ENCODE data around the gene ASIC2. TPM values are rescaled to one million over a fixed set of nuclear protein-coding genes. Genes with fewer than 3 reads are reported as not detected.

ASIC2 gene
- total RNA-seq, 1 donor from 2014 or later, result 0.36 TPM

DNA sequence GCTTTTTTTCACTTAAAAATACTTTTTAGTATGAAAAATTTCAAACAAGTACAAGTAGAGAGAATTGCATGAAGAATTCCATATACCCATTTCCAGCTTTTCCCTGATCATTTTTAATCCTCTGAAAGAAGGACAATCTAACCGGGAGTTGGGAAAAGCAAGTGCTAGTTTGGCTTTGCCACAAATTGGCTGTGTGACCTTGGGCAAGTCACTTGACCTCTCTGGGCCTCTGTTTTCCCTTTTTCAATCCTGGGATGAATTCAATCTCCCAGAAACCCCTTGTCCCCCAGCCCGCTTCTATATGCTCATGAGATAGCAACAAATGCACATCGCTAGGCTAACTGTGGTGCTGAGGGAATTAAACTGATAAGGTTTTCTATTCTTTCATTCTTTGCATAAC is 49.4 kb downstream of the ASIC2 start:
- Histone ChIP-seq H3K9me3 (ENCODE audit: insufficient read depth, low read depth, low read length) (no peaks in the 10 kb centered on the region), H3K4me1 (ENCODE audit: insufficient read depth, low read length) (no peaks in the 10 kb centered on the region), H2AFZ (ENCODE audit: low read depth, low read length) (no peak overlapping the region), H3K36me3 (ENCODE audit: insufficient read depth, low read length) (no peaks in the 10 kb centered on the region), H3K9ac (ENCODE audit: low read length) (no peak overlapping the region), H3K79me2 (ENCODE audit: insufficient read depth, low read length) (no peaks in the 10 kb centered on the region), H3K27ac (ENCODE audit: low read depth, low read length) (no peak overlapping the region), H4K20me1 (ENCODE audit: insufficient read depth, low read length) (no peaks in the 10 kb centered on the region), H3K27me3 (ENCODE audit: insufficient read depth, low read length) (peaks cover 2% of the 10 kb centered on the region), H3K4me2 (ENCODE audit: low read length) (no peak overlapping the region), H3K4me3 (ENCODE audit: insufficient read depth, low read depth, low read length) (no peak overlapping the region)
- peaks cover 47% of the 10 kb centered on the region for H3K27me3 Mint-ChIP-seq (ENCODE audit: low read depth, unreplicated experiment)
- peaks cover 3% of the 10 kb centered on the region for H3K4me1 Mint-ChIP-seq (ENCODE audit: low read depth, unreplicated experiment)
- no peak overlapping the region for H3K4me3 Mint-ChIP-seq (ENCODE audit: unreplicated experiment)
- H3K9me3 Mint-ChIP-seq (ENCODE audit: unreplicated experiment), result peaks cover 2% of the 10 kb centered on the region
- FAIRE-seq (no peak), DNase-seq (ENCODE audit: low read depth) (no peak)
- TF ChIP-seq, protein P1, sequence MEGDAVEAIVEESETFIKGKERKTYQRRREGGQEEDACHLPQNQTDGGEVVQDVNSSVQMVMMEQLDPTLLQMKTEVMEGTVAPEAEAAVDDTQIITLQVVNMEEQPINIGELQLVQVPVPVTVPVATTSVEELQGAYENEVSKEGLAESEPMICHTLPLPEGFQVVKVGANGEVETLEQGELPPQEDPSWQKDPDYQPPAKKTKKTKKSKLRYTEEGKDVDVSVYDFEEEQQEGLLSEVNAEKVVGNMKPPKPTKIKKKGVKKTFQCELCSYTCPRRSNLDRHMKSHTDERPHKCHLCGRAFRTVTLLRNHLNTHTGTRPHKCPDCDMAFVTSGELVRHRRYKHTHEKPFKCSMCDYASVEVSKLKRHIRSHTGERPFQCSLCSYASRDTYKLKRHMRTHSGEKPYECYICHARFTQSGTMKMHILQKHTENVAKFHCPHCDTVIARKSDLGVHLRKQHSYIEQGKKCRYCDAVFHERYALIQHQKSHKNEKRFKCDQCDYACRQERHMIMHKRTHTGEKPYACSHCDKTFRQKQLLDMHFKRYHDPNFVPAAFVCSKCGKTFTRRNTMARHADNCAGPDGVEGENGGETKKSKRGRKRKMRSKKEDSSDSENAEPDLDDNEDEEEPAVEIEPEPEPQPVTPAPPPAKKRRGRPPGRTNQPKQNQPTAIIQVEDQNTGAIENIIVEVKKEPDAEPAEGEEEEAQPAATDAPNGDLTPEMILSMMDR (IDR thresholded peaks at IDR 0.05; ENCODE audit: insufficient read depth, low read depth, low read length), result no peak
- TF ChIP-seq EZH2 (IDR thresholded peaks at IDR 0.05; ENCODE audit: insufficient read depth, low read length), result no peak
- H3K36me3 Mint-ChIP-seq (ENCODE audit: low read depth, unreplicated experiment), result no peaks in the 10 kb centered on the region
- no peak overlapping the region for H3K27ac Mint-ChIP-seq (ENCODE audit: unreplicated experiment)

DNA sequence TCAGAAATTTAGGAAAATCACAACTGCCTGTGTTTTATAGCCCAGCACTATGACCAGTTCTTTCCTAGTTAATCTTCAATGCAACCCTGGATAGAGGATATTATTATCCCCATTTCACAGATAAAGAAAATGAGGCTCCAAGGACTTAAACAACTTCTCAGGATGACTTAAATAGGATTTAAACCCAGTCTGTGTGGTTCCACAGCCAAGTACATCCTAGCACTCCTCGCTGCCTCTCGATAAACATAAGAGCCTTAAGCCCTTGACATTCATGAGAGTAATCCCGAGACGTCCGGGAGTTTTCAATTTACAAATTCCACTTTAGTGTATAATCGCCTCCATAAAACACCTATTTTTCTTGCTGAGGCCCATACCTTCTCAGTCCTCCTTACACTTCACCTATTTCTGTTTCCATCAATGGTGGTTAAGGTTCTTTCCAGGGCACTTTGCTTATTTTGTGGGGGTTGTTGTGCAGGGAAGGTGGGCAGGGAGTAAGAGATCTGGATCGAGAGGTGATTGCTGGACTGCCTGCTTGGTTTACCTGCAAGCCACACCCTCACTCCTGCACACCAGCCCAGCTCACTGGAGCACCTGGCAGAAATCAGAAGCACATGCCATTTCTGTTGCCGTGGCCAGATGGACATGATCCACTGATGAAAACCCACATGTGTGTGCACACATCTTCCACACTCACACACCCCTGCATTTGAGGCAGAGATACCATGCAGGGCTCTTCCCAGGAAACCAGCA is 50.5 kb downstream of the ASIC2 start:
- Histone ChIP-seq H4K20me1 (ENCODE audit: insufficient read depth, low read length) (no peaks in the 10 kb centered on the region), H3K79me2 (ENCODE audit: insufficient read depth, low read length) (no peaks in the 10 kb centered on the region), H3K9me3 (ENCODE audit: insufficient read depth, low read depth, low read length) (no peaks in the 10 kb centered on the region), H3K4me2 (ENCODE audit: low read length) (no peak overlapping the region), H3K27me3 (ENCODE audit: insufficient read depth, low read length) (peaks cover 2% of the 10 kb centered on the region), H3K27ac (ENCODE audit: low read depth, low read length) (no peak overlapping the region), H3K9ac (ENCODE audit: low read length) (no peak overlapping the region), H2AFZ (ENCODE audit: low read depth, low read length) (no peak overlapping the region), H3K4me1 (ENCODE audit: insufficient read depth, low read length) (no peaks in the 10 kb centered on the region), H3K36me3 (ENCODE audit: insufficient read depth, low read length) (no peaks in the 10 kb centered on the region), H3K4me3 (ENCODE audit: insufficient read depth, low read depth, low read length) (no peak overlapping the region)
- H3K4me3 Mint-ChIP-seq (ENCODE audit: unreplicated experiment), result no peak overlapping the region
- DNase-seq (ENCODE audit: low read depth), result no peak
- peaks cover 50% of the 10 kb centered on the region for H3K27me3 Mint-ChIP-seq (ENCODE audit: low read depth, unreplicated experiment)
- H3K27ac Mint-ChIP-seq (ENCODE audit: unreplicated experiment), result no peak overlapping the region
- no peak for TF ChIP-seq EZH2 (IDR thresholded peaks at IDR 0.05; ENCODE audit: insufficient read depth, low read length)
- TF ChIP-seq, protein P1 (IDR thresholded peaks at IDR 0.05; ENCODE audit: insufficient read depth, low read depth, low read length), result no peak
- H3K36me3 Mint-ChIP-seq (ENCODE audit: low read depth, unreplicated experiment), result no peaks in the 10 kb centered on the region
- peaks cover 2% of the 10 kb centered on the region for H3K9me3 Mint-ChIP-seq (ENCODE audit: unreplicated experiment)
- H3K4me1 Mint-ChIP-seq (ENCODE audit: low read depth, unreplicated experiment), result peaks cover 3% of the 10 kb centered on the region
- no peak for FAIRE-seq

DNA sequence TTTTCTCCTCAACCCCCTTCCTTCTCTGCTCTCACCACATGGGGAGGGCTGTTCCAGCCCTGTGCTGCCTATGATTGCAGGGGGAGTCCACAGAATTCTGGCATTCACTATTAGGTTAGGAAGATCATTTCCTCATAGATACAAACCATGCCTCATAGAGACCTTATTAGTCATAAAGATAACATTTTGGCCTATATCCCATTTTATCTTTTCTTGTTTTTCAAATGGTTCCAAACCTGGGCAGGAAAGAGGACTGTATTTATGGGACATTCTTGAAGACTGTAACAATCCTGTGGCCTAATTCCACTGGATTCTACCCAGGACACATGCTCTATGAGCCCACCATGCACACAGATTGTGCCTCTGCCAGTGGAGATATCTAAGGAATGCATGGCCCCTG is 51.7 kb downstream of the ASIC2 start:
- H3K27ac ChIP-seq (ENCODE audit: low read depth, low read length), result no peak overlapping the region
- no peak overlapping the region for H3K27ac Mint-ChIP-seq (ENCODE audit: unreplicated experiment)
- peaks cover 3% of the 10 kb centered on the region for H3K4me1 Mint-ChIP-seq (ENCODE audit: low read depth, unreplicated experiment)
- no peak for FAIRE-seq
- no peak overlapping the region for H2AFZ ChIP-seq (ENCODE audit: low read depth, low read length)
- no peaks in the 10 kb centered on the region for H3K36me3 ChIP-seq (ENCODE audit: insufficient read depth, low read length)
- H3K4me1 ChIP-seq (ENCODE audit: insufficient read depth, low read length), result no peaks in the 10 kb centered on the region
- peaks cover 2% of the 10 kb centered on the region for H3K27me3 ChIP-seq (ENCODE audit: insufficient read depth, low read length)
- peaks cover 48% of the 10 kb centered on the region for H3K27me3 Mint-ChIP-seq (ENCODE audit: low read depth, unreplicated experiment)
- peaks cover 2% of the 10 kb centered on the region for H3K9me3 Mint-ChIP-seq (ENCODE audit: unreplicated experiment)
- no peak overlapping the region for H3K9ac ChIP-seq (ENCODE audit: low read length)
- no peaks in the 10 kb centered on the region for H3K36me3 Mint-ChIP-seq (ENCODE audit: low read depth, unreplicated experiment)
- no peak overlapping the region for H3K4me2 ChIP-seq (ENCODE audit: low read length)
- no peaks in the 10 kb centered on the region for H4K20me1 ChIP-seq (ENCODE audit: insufficient read depth, low read length)
- peak; percentile 73 for DNase-seq (ENCODE audit: low read depth)
- no peak overlapping the region for H3K4me3 Mint-ChIP-seq (ENCODE audit: unreplicated experiment)
- TF ChIP-seq EZH2 (IDR thresholded peaks at IDR 0.05; ENCODE audit: insufficient read depth, low read length), result no peak
- TF ChIP-seq, protein P1 (IDR thresholded peaks at IDR 0.05; ENCODE audit: insufficient read depth, low read depth, low read length), result no peak
- H3K4me3 ChIP-seq (ENCODE audit: insufficient read depth, low read depth, low read length), result no peak overlapping the region
- H3K9me3 ChIP-seq (ENCODE audit: insufficient read depth, low read depth, low read length), result no peaks in the 10 kb centered on the region
- no peaks in the 10 kb centered on the region for H3K79me2 ChIP-seq (ENCODE audit: insufficient read depth, low read length)

Data from astrocyte (in vitro differentiated cells and primary cell).